Adrenal gland (tissue), 12 donors: ENCODE measurements around the gene PPM1L. TPM values are rescaled to one million over a fixed set of nuclear protein-coding genes. Genes with fewer than 3 reads are reported as not detected.

ENCODE experiments used
- DNase-seq, 7 donors: peaks; one replicate each; pipeline ENCODE4 v3.0.0-alpha.2; 2019 to 2020
- H3K27ac ChIP-seq, 5 donors: fragments of 200-600 bp; sonication (generic) in 4 of 5; 1 replicate in 3 of 5; 2 replicates in 2 of 5; pipeline versions ENCODE4 v1.5.1 to v1.8.0; 2016 to 2020; ENCODE audit warnings: mild to moderate bottlenecking in 1 of 5
- H3K27me3 ChIP-seq: fragments of 200-600 bp; 2 replicates; pipeline ENCODE4 v1.8.0; 2021
- H3K36me3 ChIP-seq, 2 donors: fragments of 200-600 bp; replicated peaks in 1 of 2; 1 replicate in 1 of 2; 2 replicates in 1 of 2; pipeline versions ENCODE4 v1.5.1 to v1.8.0; 2018 to 2022
- H3K4me1 ChIP-seq, 2 donors: fragments of 200-600 bp; replicated peaks in 1 of 2; 1 replicate in 1 of 2; 2 replicates in 1 of 2; pipeline versions ENCODE4 v1.5.1 to v1.8.0; 2018 to 2021
- H3K4me3 ChIP-seq, 4 donors: fragments of 200-600 bp; sonication (generic) in 3 of 4; one replicate each; pipeline ENCODE4 v1.5.1; 2016 to 2018
- H3K9me3 ChIP-seq, 3 donors: fragments of 200-600 bp; sonication (generic) in 1 of 3; replicated peaks in 1 of 3; 1 replicate in 2 of 3; 2 replicates in 1 of 3; pipeline versions ENCODE4 v1.5.1 to v1.8.0; 2016 to 2021
- CTCF ChIP-seq, 6 experiments: fragments of 450-650 bp in 4 of 6; fragments of 200-600 bp in 2 of 6; sonication (generic) in 1 of 6; IDR thresholded peaks; 1 replicate in 5 of 6; 2 replicates in 1 of 6; pipeline versions ENCODE4 v1.5.1 to v1.8.0; 2016 to 2021; ENCODE audit warnings: antibody characterized with exemption in 6 of 6, mild to moderate bottlenecking in 2 of 6, moderate library complexity in 1 of 6
- POLR2A ChIP-seq, 2 donors: fragments of 450-650 bp; IDR thresholded peaks; one replicate each; pipeline ENCODE4 v1.6.1; 2017; ENCODE audit warnings: antibody characterized with exemption in 2 of 2, mild to moderate bottlenecking in 2 of 2, moderate library complexity in 1 of 2
- WGBS, 4 donors: extraction: QIAGEN DNeasy Blood & Tissue Kit in 2 of 4; methylation state at CpG; one replicate each; pipeline versions ENCODE4 v1.1.5 to v1.1.7; 2013 to 2017; 5-methylcytosine and 5-hydroxymethylcytosine counted together
- intact Hi-C, 2 donors: fragments of 100-400 bp; cut with DNase I; formaldehyde crosslinking; loops; one replicate each; pipeline versions ENCODE4 v1.14.1 to v1.15.0; 2022 to 2023
- polyA plus RNA-seq, 3 donors: library from polyadenylated mRNA; stranded (reverse); fragments of 200-250 nt in 2 of 3; fragments of 350-450 nt in 1 of 3; fragmentation: Illumina TruSeq in 1 of 3; extraction: RNeasy Lipid Tissue Mini Kit (QIAGEN cat#74804) in 1 of 3; gene quantifications; one replicate each; pipeline ENCODE4 v1.2.3, GENCODE V29; 2013 to 2014
- total RNA-seq, 9 donors: library from RNA; depleted of rRNA in 4 of 9; stranded (reverse); fragments of >200 nt in 4 of 9; fragments of 120-200 nt in 1 of 9; fragmentation: NEBNext Ultra II Directional in 1 of 9; extraction: Animal tissue kit (Norgen Biotek cat#: 25700) in 1 of 9; gene quantifications; one replicate each; pipeline versions ENCODE4 v1.1.0 to v1.2.4, GENCODE V29; 2013 to 2023
- donor health status: healthy with polysubstance abuse.
- donor health status: Bipolar disorder and iron deficiency.
- donor health status: DM: yes; HTN: yes; CAD: no.
- donor health status: DM: no; HTN: no; CAD: no.
- donor health status: DM: no; HTN: no; CAD: no.
- donor health status: DM: yes; HTN: yes; CAD: no.

Gene PPM1L
- total and polyA plus RNA-seq, 12 donors = 2.4 to 53.6 (median 35.0) TPM

GRCh38 chr3:160906646-160907045 is 150.6 kb downstream of the PPM1L start:
- TF ChIP-seq POLR2A (IDR thresholded peaks at IDR 0.05) (no peak), CTCF (IDR thresholded peaks at IDR 0.05) (no peak)
- Histone ChIP-seq H3K4me1 (no peaks in the 10 kb centered on the region), H3K36me3 (no peaks in the 10 kb centered on the region), H3K4me3 (no peak overlapping the region), H3K9me3 (no peaks in the 10 kb centered on the region), H3K27me3 (no peaks in the 10 kb centered on the region), H3K27ac (no peak overlapping the region)
- DNase-seq = no peak
- intact Hi-C loops = no loop called here

GRCh38 chr3:160909917-160910316 is 153.9 kb downstream of the PPM1L start:
- TF ChIP-seq POLR2A (IDR thresholded peaks at IDR 0.05) (no peak), CTCF (IDR thresholded peaks at IDR 0.05) (no peak)
- Histone ChIP-seq H3K9me3 (no peaks in the 10 kb centered on the region), H3K36me3 (no peaks in the 10 kb centered on the region), H3K27me3 (no peaks in the 10 kb centered on the region), H3K4me1 (no peaks in the 10 kb centered on the region), H3K27ac (no peak overlapping the region), H3K4me3 (no peak overlapping the region)
- 22 to 67% (median 47%) methylated on average over 2 to 3 of the region's 3 CpGs for WGBS, 4 donors
- intact Hi-C loops = no loop called here
- DNase-seq = no peak

DNA sequence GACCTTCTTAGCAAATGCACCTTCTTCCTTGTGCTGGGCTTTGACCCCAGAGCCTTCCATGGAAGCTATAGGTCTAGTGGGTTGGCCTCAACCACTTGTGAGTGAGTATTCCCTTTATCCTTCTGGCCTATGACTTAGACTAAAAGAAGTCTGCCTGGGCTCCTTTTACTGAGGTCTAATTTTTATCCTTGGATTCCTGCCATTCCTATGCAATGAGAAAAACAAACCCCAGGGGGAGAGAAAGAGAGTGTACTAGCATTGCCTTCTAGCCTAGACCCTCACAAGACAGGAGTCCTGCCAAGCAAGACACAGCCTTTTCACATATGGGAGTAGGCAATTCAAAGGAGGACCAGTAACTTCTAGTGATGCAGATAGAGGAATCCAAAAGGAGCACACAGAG is 155.4 kb downstream of the PPM1L start:
- intact Hi-C loops = no loop called here
- Histone ChIP-seq H3K4me3 (no peak overlapping the region), H3K27me3 (no peaks in the 10 kb centered on the region), H3K9me3 (no peaks in the 10 kb centered on the region), H3K4me1 (no peaks in the 10 kb centered on the region), H3K27ac (no peak overlapping the region), H3K36me3 (no peaks in the 10 kb centered on the region)
- TF ChIP-seq CTCF (IDR thresholded peaks at IDR 0.05) (no peak), POLR2A (IDR thresholded peaks at IDR 0.05) (no peak)
- no peak for DNase-seq

DNA sequence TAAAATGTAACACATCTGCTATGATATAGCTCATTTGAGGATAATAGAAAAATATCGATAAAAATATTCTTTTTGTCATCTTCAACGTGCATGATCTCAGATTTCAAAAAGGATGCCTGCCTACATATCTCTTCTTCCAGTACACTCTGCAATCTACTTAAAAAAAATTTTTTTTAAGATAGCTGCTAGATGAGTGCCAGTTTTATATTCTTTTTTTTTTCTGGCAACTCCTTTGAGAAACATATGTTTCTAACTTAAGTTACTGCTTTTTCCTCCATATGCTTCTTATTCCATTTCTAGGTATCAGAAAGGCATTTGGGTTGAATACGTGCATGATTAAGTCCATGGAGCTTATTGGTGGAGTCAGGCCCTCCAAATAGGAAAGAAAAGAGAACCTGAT is 160.4 kb downstream of the PPM1L start:
- Histone ChIP-seq H3K36me3 (no peaks in the 10 kb centered on the region), H3K9me3 (no peaks in the 10 kb centered on the region), H3K27me3 (no peaks in the 10 kb centered on the region), H3K4me3 (no peak overlapping the region), H3K4me1 (no peaks in the 10 kb centered on the region), H3K27ac (no peak overlapping the region)
- DNase-seq = no peak
- 84 to 90% (median 90%) methylated on average over 3 of the region's 3 CpGs for WGBS, 4 donors
- no peak for TF ChIP-seq POLR2A (IDR thresholded peaks at IDR 0.05)
- no peak for TF ChIP-seq CTCF (IDR thresholded peaks at IDR 0.05)
- intact Hi-C loops = no loop called here
